ENCODE measurements around the gene FBXO10. TPM values are rescaled to one million over a fixed set of nuclear protein-coding genes. Genes with fewer than 3 reads are reported as not detected.
"Not testable (repeated sequence)": the region's sequence is repeated elsewhere in the genome, so short reads cannot be mapped to it uniquely, and the experiment has no call there.

Gene FBXO10
- total and polyA plus RNA-seq, 9 donors: 3.0 to 7.2 (median 4.7) TPM

- 75 to 87% (median 82%) methylated on average over 1 of the region's 1 CpG for WGBS, 3 donors
- no peak for DNase-seq
- Histone ChIP-seq H3K4me1 (ENCODE audit: insufficient read depth) (no peaks in the 10 kb centered on the region), H3K27me3 (no peaks in the 10 kb centered on the region), H3K27ac (no peak overlapping the region), H3K36me3 (no peaks in the 10 kb centered on the region), H3K9me3 (no peaks in the 10 kb centered on the region), H3K4me3 (no peak overlapping the region)
- intact Hi-C loops (cut with DNase I): no loop called here
- TF ChIP-seq EP300 (IDR thresholded peaks at IDR 0.05) (no peak), POLR2A (IDR thresholded peaks at IDR 0.05) (no peak), CTCF (IDR thresholded peaks at IDR 0.05) (no peak)
Observed at GRCh38 chr9:37604296-37604695, 28.1 kb upstream of the FBXO10 start.

GRCh38 chr9:37602817-37603216, 26.6 kb upstream of the FBXO10 start:
- no peak for DNase-seq
- 60 to 69% (median 61%) methylated on average over 5 of the region's 5 CpGs for WGBS, 3 donors
- no peaks in the 10 kb centered on the region for H3K4me1 ChIP-seq (ENCODE audit: insufficient read depth)
- no peaks in the 10 kb centered on the region for H3K9me3 ChIP-seq
- no peak overlapping the region for H3K4me3 ChIP-seq
- H3K36me3 ChIP-seq: no peaks in the 10 kb centered on the region
- H3K27me3 ChIP-seq: no peaks in the 10 kb centered on the region
- TF ChIP-seq CTCF (IDR thresholded peaks at IDR 0.05) (no peak), EP300 (IDR thresholded peaks at IDR 0.05) (no peak), POLR2A (IDR thresholded peaks at IDR 0.05) (no peak)
- no peak overlapping the region for H3K27ac ChIP-seq
- intact Hi-C loops (cut with DNase I): no loop called here

GRCh38 chr9:37602061-37602460, 25.9 kb upstream of the FBXO10 start:
- H3K4me3 ChIP-seq; DNase-seq; intact Hi-C loops (cut with DNase I); H3K36me3 ChIP-seq; H3K9me3 ChIP-seq; H3K27me3 ChIP-seq; H3K4me1 ChIP-seq (ENCODE audit: insufficient read depth); H3K27ac ChIP-seq: not testable (repeated sequence)
- WGBS, 3 donors: 79 to 91% (median 90%) methylated on average over 4 of the region's 4 CpGs

- intact Hi-C loops (cut with DNase I): no loop called here
- TF ChIP-seq EP300 (IDR thresholded peaks at IDR 0.05): no peak
- TF ChIP-seq POLR2A (IDR thresholded peaks at IDR 0.05): no peak
- TF ChIP-seq CTCF (IDR thresholded peaks at IDR 0.05): no peak
- DNase-seq: no peak
- Histone ChIP-seq H3K27me3 (no peaks in the 10 kb centered on the region), H3K36me3 (no peaks in the 10 kb centered on the region), H3K4me3 (no peak overlapping the region), H3K9me3 (no peaks in the 10 kb centered on the region), H3K27ac (no peak overlapping the region), H3K4me1 (ENCODE audit: insufficient read depth) (peaks cover 2% of the 10 kb centered on the region)
- WGBS, 3 donors: 57 to 66% (median 64%) methylated on average over 2 of the region's 2 CpGs
Observed at GRCh38 chr9:37596504-37596903, 20.3 kb upstream of the FBXO10 start.

- intact Hi-C loops (cut with DNase I): no loop called here
- 79 to 83% (median 81%) methylated on average over 6 of the region's 6 CpGs for WGBS, 3 donors
- H3K4me3 ChIP-seq: no peak overlapping the region
Observed at GRCh38 chr9:37593883-37594448, 17.8 kb upstream of the FBXO10 start.

More at GRCh38 chr9:37593883-37594448, 17.8 kb upstream of the FBXO10 start:
- no peak for DNase-seq
- Histone ChIP-seq H3K9me3 (no peaks in the 10 kb centered on the region), H3K27ac (no peak overlapping the region), H3K4me1 (ENCODE audit: insufficient read depth) (peaks cover 5% of the 10 kb centered on the region), H3K36me3 (no peaks in the 10 kb centered on the region), H3K27me3 (no peaks in the 10 kb centered on the region)
- no peak for TF ChIP-seq CTCF (IDR thresholded peaks at IDR 0.05)
- TF ChIP-seq EP300 (IDR thresholded peaks at IDR 0.05): no peak
